H54 (cell line): ENCODE results near the gene C22orf39.

Experiments
- DNase-seq: peaks from one replicate; pipeline ENCODE4 v3.0.0; 2011; ENCODE audit warnings: low spot score, mixed read lengths; ENCODE audit not compliant: insufficient read length
- FAIRE-seq: peaks from 3 replicates; lab custom pipeline; 2011; peaks lifted over from hg19 to GRCh38; lab: Jason Lieb, UNC
- POLR2A ChIP-seq: IDR thresholded peaks from 2 replicates; pipeline ENCODE4 v1.6.1; 2011; ENCODE audit warnings: low read depth, mild to moderate bottlenecking, low read length

The C22orf39 gene

DNA sequence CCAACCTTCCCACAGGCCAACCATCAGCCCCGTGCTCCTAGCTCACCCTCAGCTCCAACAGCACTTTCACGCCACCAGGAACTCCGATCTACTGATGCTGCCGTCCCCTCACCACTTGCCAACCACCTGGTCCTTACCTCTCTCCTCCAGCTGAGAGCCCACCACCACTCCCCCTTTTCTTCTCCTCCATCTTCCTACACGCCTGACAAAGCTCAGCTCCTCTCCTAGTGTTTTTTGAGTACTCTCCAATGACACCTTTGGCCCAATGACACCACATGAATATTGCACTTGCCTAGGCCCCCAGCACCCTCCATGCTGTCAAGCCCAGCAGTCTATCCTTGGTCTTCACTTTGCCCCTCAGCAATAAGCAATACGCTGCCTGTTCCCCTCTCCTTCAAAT lies 46.6 kb downstream of the C22orf39 start:
- FAIRE-seq (no peak), DNase-seq (no peak)
- TF ChIP-seq POLR2A = no peak

DNA sequence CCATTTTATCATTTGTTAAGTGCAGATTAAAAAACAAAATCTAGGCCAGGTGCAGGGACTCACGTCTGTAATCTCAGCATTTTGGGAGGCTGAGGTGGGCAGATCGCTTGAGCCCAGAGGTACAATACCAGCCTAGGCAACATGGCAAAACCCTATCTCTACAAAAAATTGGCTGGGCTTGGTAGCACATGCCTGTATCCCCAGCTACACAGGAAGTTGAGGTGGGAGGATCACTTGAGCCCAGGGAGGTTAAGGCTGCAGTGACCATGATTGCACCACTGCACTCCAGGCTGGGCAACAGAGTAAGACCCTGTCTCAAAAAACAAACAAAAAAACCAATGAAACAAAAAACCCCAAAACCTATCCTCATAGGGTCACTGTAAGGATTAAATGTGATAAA lies 48.9 kb downstream of the C22orf39 start:
- FAIRE-seq (no peak), DNase-seq (no peak)
- TF ChIP-seq POLR2A = no peak

DNA sequence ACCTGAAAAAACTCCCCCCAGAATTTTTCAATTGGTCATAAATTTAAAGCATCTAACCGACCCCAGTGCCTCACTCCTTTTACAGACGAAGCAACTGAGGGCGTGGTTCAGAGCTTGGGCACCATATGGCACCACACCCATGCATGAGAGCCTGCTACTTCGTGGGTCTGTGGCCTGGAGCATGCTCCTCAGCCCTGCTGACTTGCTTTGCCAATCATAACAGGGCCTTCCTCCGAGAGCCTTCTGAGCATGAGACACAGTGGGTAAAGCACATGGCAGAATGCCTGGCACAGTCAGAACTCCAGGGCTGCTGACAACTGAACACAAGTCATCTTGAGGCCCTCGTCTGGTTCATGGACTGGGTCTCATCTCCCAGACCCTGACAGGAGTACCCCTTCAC lies 49.3 kb downstream of the C22orf39 start:
- DNase-seq = no peak
- no peak for FAIRE-seq

DNA sequence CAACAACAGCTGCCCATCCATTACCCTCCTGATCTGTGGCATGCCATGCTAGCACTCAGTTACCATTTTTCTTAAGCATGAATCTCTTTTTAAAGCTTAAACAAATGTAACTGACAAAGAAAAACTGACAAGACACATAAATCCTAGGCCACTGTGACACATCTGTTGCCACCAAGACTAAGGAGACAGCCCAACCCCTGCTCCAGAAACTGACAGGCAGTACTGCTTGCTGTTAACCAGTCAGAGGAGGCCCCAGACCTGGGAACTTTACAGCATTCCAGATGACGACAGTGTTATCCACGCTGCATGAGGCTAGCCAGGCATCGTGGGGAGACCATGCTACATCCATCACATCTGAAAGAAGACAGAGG lies 49.8 kb downstream of the C22orf39 start:
- no peak for TF ChIP-seq POLR2A
- FAIRE-seq (no peak), DNase-seq (no peak)

More for the DNA sequence above, 49.3 kb downstream of the C22orf39 start:
- no peak for TF ChIP-seq POLR2A

DNA sequence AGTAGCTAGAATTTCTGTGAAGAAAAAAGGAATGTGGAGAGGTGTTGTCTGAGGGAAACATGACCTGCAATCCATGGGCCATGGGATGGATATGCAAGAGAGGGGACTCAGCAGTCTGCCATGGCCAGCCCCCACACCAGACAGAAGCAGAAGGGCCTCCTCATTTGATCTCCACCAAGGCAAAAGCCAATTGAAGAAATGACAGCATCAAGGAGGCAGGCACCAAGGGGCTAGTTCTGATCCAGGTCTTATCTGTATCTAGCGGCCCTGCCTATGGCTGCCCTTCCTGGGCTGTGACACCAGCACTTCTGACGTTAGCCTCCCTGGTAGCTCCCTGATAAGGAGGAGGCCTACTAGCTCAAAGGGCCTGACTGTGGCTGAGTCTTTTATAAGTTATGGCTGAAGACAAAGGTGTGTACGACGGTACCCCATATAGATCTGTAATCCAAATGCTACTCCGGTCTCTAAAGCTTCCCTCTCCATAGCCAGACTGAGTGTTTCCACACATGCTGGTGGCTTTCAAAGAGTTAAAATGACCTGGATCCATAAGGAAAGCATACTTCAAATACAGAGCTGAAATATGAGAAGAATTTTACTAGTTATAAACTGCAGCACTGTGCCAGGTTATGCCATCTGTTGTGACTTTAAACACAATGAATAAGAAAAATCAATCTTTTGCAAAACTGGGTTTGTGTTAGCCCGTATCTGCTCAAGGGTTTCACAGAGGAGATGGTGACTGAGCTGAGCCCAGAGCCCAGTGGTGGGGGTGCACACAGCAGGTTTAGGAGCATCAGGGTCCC lies 50.4 kb downstream of the C22orf39 start:
- FAIRE-seq (no peak), DNase-seq (no peak)
- TF ChIP-seq POLR2A = no peak

DNA sequence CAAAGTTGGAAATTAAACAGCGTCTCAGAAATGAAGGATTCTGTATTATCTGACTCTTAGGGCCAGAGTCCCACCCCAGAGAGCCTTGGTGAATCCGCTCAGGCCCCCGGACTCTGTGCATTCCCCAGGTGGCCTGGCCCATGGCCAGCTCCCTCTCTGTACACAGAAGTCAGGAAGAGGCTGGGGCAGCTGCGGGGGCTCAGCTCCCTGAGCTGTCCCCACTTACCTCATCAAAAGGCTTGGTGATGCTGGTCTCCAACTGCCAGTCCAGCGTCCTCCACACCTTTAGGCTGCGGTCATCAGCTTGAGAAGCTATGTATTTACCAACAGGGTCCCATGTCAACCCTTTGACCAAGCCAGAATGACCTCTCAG lies 51.0 kb downstream of the C22orf39 start:
- FAIRE-seq (no peak), DNase-seq (no peak)
- TF ChIP-seq POLR2A = no peak

DNA sequence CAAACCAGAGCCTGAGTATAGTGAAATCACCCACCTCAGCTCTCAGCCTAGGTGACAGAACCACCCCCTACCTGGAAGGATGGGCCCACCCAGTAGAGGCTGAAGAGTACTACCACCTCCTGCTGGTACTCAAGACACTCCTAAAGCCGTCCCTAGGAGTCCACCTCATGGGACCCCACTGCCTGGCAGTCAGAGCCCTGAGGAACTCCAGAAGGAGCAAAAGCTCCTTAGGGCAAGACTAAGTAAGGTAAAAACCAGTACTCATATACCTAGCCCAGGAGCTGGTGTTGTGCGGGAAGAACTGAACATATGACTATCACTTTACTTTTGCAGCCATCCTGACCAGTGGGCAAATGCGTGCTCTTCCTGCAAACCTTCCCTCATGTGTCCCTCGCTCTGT lies 52.2 kb downstream of the C22orf39 start:
- no peak for TF ChIP-seq POLR2A
- no peak for FAIRE-seq
- DNase-seq = no peak

DNA sequence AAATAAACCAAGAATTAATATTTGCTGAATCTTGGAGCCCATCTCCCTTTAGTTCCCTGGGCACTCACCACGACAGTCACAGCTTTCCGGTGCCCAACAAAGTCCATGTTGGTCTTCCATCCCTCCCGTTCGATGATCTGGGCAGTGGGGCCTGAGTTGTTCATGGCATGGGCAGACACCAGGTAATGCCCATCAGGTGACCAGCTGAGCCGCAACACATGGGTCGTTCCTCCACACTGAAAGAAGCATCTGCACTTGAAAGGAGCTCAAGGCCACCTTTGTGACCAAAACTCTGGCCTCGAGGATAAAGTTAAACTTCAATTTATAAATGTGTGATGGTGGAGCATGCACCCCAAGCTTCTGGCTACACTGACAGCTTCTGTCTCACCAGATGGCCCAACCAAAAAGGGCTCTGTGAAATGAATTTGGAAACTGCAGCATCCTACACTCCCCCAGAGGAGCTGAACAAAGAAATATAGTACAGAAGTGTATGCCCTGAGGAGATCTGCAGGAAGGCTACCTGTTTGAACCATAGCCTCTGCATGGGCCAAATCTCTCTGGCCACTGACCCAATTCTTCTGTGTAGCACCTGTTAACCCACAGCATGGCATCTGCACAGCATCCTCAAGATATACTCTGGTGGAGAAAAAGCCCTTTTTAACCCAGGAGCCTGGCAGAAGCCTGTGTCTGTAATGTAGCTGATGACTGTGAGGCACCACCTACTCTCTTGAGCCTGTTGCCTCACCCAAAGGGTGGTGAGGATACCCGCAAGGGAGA lies 53.0 kb downstream of the C22orf39 start:
- no peak for TF ChIP-seq POLR2A
- no peak for FAIRE-seq
- DNase-seq = no peak

DNA sequence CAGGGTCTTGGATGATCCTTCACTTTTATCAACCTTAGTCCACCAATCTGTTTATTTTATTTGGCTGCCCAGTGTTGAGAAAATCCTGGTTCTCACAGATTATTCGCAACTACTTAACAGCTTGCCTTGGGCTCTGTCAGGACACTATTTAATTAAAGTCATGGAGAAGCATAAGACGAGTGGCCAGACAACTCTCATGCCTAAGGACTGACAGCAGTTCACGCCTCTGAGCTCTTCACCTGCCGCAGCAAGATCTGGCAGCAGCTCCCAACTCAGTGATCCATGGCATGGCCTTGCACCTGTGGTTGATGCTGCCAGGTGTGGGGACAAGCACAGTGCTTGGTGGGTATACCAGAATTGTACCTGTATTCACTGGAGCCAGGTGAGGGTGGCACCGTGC lies 53.8 kb downstream of the C22orf39 start:
- DNase-seq (no peak), FAIRE-seq (no peak)
- TF ChIP-seq POLR2A = no peak
